Measurements from ENCODE around the gene SH3RF1. TPM values are rescaled to one million over a fixed set of nuclear protein-coding genes. Genes with fewer than 3 reads are reported as not detected.

SH3RF1 gene
- total RNA-seq, 1 experiment from 2014 or later: 15.3 TPM

- Histone ChIP-seq H3T11ph (ENCODE audit: low read length) (no peak overlapping the region), H4K20me1 (ENCODE audit: control insufficient read depth, insufficient read depth, insufficient read length) (no peaks in the 10 kb centered on the region), H4K5ac (ENCODE audit: insufficient read length, low read depth, low read length) (no peak overlapping the region), H3K18ac (ENCODE audit: insufficient read length, low read depth, low read length) (no peak overlapping the region), H3K27me3 (ENCODE audit: insufficient read depth, low read length) (no peaks in the 10 kb centered on the region), H4K8ac (replicated peaks; ENCODE audit: insufficient read length, low read depth, low read length) (no peak overlapping the region), H4K91ac (ENCODE audit: insufficient read length, low read depth, low read length) (no peak overlapping the region), H3K23me2 (ENCODE audit: insufficient read length, low read depth, low read length, poor library complexity, severe bottlenecking) (no peaks in the 10 kb centered on the region), H3K9me3 (ENCODE audit: control insufficient read depth, low read depth, low read length) (no peaks in the 10 kb centered on the region), H2BK20ac (ENCODE audit: low read depth, low read length, poor library complexity, severe bottlenecking) (no peak overlapping the region), H3K23ac (ENCODE audit: insufficient read length, low read depth, low read length) (no peak overlapping the region), H3K56ac (ENCODE audit: insufficient read length, low read depth, low read length) (no peak overlapping the region), H3K27ac (ENCODE audit: insufficient read length, low read depth, low read length) (no peak overlapping the region), H2BK5ac (ENCODE audit: insufficient read length, low read length) (no peak overlapping the region), H3K4ac (ENCODE audit: low read depth, low read length) (no peak overlapping the region), H3K9ac (ENCODE audit: extremely low read depth, insufficient read length, low read length) (no peak overlapping the region), H2AFZ (ENCODE audit: low read length) (no peak overlapping the region), H2BK15ac (ENCODE audit: low read depth, low read length) (no peak overlapping the region), H3K4me2 (ENCODE audit: insufficient read depth, insufficient read length, low read length) (no peak overlapping the region), H2BK120ac (ENCODE audit: low read depth, low read length, poor library complexity, severe bottlenecking) (no peak overlapping the region), H2BK12ac (ENCODE audit: insufficient read length, low read depth, low read length) (no peak overlapping the region), H3K14ac (ENCODE audit: insufficient read depth, low read length) (no peak overlapping the region), H2AK5ac (ENCODE audit: insufficient read length, low read length) (no peak overlapping the region), H3K79me2 (ENCODE audit: insufficient read depth, low read length) (no peaks in the 10 kb centered on the region), H3K79me1 (ENCODE audit: insufficient read depth, low read depth, low read length, poor library complexity, severe bottlenecking) (no peaks in the 10 kb centered on the region), H3K4me1 (ENCODE audit: insufficient read depth, low read length) (no peaks in the 10 kb centered on the region)
- no peak for TF ChIP-seq CTCF (conservative IDR thresholded peaks at IDR 0.05)
- H3K27me3 Mint-ChIP-seq (ENCODE audit: low read depth): no peaks in the 10 kb centered on the region
- DNase-seq: no peak
- H3K36me3 Mint-ChIP-seq (ENCODE audit: insufficient read depth in 1 of 3, low read depth in 3 of 3): peaks cover 0 to 13% (median 5%) of the 10 kb centered on the region in 3 experiments; a peak in 4 of 7 replicates
- WGBS (ENCODE audit: extremely low coverage, insufficient read length, low lambda C conversion rate): no CpG with 5 or more reads among the region's 4 CpGs
- no peak overlapping the region for H3K4me3 Mint-ChIP-seq
- H3K27ac Mint-ChIP-seq: no peak overlapping the region
- H3K9me3 Mint-ChIP-seq: peaks cover 2 to 6% of the 10 kb centered on the region in 2 experiments; a peak in 3 of 5 replicates
- H3K4me1 Mint-ChIP-seq: peaks cover 4 to 5% of the 10 kb centered on the region in 2 experiments; a peak in 3 of 4 replicates
These were observed 12.4 kb upstream of the SH3RF1 start for GRCh38 chr4:169283114-169283509.

All from H9 (cell line).